ES-I3 (cell line): Measurements from ENCODE around the gene FALEC.

Experiments
- H3K36me3 ChIP-seq: 2 replicates; pipeline ENCODE4 v1.6.1; 2013; ENCODE audit warnings: mild to moderate bottlenecking, low read length, control low read depth, moderate library complexity; ENCODE audit not compliant: insufficient read depth
- H3K4me1 ChIP-seq: 2 replicates; pipeline ENCODE4 v1.6.1; 2013; ENCODE audit warnings: mild to moderate bottlenecking, control low read depth, low read length; ENCODE audit not compliant: insufficient read depth
- H3K9ac ChIP-seq: 2 replicates; pipeline ENCODE4 v1.6.1; 2013; ENCODE audit warnings: low read depth, mild to moderate bottlenecking, low read length, moderate library complexity
- H3K9me3 ChIP-seq: 2 replicates; pipeline ENCODE4 v1.6.1; 2013; ENCODE audit warnings: mild to moderate bottlenecking, low read length, moderate library complexity; ENCODE audit not compliant: control insufficient read depth, insufficient read depth

Gene FALEC

DNA sequence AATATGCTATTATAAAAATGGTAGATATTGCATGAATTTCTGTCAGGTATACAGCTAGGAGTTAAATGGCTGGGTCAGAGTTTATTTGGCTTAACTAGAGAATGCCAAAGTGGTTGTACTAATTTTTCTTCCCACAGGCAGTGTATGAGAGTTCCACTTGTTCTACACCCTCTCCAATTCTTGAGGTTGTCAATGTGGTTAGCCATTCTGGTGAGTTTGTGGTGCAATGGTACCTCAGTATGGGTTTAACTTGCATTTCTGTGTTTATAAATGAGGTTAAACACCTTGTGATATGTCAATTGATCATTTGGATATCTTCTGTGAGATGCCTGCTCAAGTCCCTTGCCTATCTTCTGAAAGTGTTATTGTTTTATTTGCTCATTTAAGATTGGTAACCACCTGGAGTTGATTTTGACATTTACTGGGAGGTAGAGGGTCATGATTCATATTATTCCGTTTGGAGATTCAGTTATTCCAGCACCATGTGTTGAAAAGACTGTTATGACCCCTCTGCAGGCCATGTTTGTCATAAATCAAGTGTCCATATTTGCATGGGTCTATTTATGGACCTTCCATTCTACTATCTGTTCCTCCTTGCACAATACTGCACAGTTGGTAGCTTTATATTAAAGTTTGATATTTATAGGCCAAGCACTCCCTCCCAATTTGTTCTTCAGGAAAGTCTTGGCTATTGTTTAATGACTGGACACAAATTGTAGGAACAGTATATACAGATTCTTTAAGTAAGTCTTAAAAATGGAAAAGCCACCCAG lies 5.8 kb downstream of the FALEC start:
- Histone ChIP-seq H3K9ac (no peak overlapping the region), H3K4me1 (no peaks in the 10 kb centered on the region), H3K36me3 (no peaks in the 10 kb centered on the region), H3K9me3 (no peaks in the 10 kb centered on the region)

- no peak overlapping the region for H3K9ac ChIP-seq
- no peaks in the 10 kb centered on the region for H3K9me3 ChIP-seq
- H3K4me1 ChIP-seq, result peaks cover 4% of the 10 kb centered on the region; the same call in 1 of the 2 replicates
- H3K36me3 ChIP-seq, result no peaks in the 10 kb centered on the region
Observed at GRCh38 chr1:150525348-150525747, 9.8 kb downstream of the FALEC start.

DNA sequence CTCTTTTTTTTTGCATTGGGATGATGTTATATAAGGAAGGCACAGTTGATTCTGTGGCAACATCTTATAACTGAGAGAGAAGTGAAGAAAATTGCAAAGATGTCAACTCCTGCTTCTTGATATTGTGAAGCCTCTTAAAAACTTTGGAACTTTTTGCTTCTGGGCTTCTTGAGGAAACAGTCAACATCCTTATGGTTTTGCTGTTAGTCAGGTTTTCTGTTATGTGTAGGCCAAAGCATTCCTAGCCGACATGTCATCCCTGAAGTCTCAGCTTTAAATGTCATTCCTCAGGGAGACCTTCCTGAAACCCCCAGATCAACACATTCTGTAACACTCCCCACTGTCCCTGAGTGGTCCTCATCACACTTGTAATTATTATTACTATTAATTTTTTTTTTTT lies 12.6 kb downstream of the FALEC start:
- Histone ChIP-seq H3K4me1 (peaks cover 12% of the 10 kb centered on the region; the same call in 1 of the 2 replicates), H3K36me3 (no peaks in the 10 kb centered on the region), H3K9ac (no peak overlapping the region), H3K9me3 (no peaks in the 10 kb centered on the region)

DNA sequence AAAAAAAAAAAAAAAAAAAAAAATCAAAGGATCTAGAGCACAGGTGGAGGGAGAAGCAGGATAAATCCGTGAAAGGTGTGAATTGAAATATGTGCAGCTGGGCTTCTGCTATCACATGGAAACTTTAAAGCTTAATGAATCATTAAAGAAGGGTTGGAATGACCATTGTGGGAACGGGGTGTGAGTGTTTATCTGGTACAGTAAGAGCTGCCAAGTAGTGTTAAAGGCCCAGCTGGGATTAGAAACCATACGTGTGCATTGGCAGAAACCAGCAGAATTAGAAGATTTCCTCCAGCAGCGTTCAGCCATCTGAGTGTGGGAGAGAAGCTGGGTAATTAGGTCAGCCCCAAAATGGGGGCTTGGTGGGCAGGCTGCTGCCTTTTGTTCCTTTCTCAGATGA lies 13.5 kb downstream of the FALEC start:
- no peak overlapping the region for H3K9ac ChIP-seq
- no peaks in the 10 kb centered on the region for H3K36me3 ChIP-seq
- H3K4me1 ChIP-seq, result peaks cover 12% of the 10 kb centered on the region; the same call in 1 of the 2 replicates
- no peaks in the 10 kb centered on the region for H3K9me3 ChIP-seq

- peaks cover 13% of the 10 kb centered on the region; the same call in 1 of the 2 replicates for H3K4me1 ChIP-seq
- H3K9ac ChIP-seq, result no peak overlapping the region
- H3K36me3 ChIP-seq, result no peaks in the 10 kb centered on the region
- H3K9me3 ChIP-seq, result no peaks in the 10 kb centered on the region
Observed at GRCh38 chr1:150530491-150531159, 15.1 kb downstream of the FALEC start.

DNA sequence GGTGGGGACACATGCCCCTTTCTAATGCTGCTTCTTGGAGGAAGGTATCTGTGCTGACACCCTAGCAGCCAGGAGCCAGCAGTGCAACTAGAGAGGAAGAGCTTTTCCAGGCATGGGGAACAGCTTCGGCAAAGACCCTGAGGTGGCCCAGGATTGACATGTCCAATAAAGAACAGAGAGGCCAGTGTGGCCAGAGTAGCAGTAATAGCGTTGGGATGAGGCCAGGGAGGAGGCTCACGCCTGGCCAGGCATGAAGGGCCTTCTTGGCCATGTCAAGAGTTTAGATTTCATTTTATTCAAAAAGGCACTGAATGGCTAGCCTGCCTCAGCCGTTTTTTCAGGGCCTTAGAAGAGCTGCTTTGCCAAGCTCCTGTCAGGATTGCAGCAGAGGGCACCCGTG lies 17.3 kb downstream of the FALEC start:
- Histone ChIP-seq H3K4me1 (peaks cover 29% of the 10 kb centered on the region; the same call in 1 of the 2 replicates), H3K36me3 (no peaks in the 10 kb centered on the region), H3K9me3 (no peaks in the 10 kb centered on the region), H3K9ac (no peak overlapping the region)

GRCh38 chr1:150534002-150534401 lies 18.4 kb downstream of the FALEC start:
- H3K9ac ChIP-seq, result no peak overlapping the region
- H3K4me1 ChIP-seq, result peaks cover 34% of the 10 kb centered on the region
- H3K9me3 ChIP-seq, result no peaks in the 10 kb centered on the region
- no peaks in the 10 kb centered on the region for H3K36me3 ChIP-seq

GRCh38 chr1:150535511-150536287 lies 20.1 kb downstream of the FALEC start:
- Histone ChIP-seq H3K9me3 (no peaks in the 10 kb centered on the region), H3K9ac (no peak overlapping the region), H3K36me3 (no peaks in the 10 kb centered on the region), H3K4me1 (peaks cover 35% of the 10 kb centered on the region)

- Histone ChIP-seq H3K9me3 (no peaks in the 10 kb centered on the region), H3K36me3 (no peaks in the 10 kb centered on the region), H3K4me1 (peaks cover 34% of the 10 kb centered on the region), H3K9ac (no peak overlapping the region)
Observed at GRCh38 chr1:150536836-150537731, 21.5 kb downstream of the FALEC start.

GRCh38 chr1:150537732-150538684 lies 22.5 kb downstream of the FALEC start:
- Histone ChIP-seq H3K9ac (peak overlapping the region; percentile 23; the same call in 1 of the 2 replicates), H3K9me3 (no peaks in the 10 kb centered on the region), H3K4me1 (peaks cover 27% of the 10 kb centered on the region), H3K36me3 (no peaks in the 10 kb centered on the region)

DNA sequence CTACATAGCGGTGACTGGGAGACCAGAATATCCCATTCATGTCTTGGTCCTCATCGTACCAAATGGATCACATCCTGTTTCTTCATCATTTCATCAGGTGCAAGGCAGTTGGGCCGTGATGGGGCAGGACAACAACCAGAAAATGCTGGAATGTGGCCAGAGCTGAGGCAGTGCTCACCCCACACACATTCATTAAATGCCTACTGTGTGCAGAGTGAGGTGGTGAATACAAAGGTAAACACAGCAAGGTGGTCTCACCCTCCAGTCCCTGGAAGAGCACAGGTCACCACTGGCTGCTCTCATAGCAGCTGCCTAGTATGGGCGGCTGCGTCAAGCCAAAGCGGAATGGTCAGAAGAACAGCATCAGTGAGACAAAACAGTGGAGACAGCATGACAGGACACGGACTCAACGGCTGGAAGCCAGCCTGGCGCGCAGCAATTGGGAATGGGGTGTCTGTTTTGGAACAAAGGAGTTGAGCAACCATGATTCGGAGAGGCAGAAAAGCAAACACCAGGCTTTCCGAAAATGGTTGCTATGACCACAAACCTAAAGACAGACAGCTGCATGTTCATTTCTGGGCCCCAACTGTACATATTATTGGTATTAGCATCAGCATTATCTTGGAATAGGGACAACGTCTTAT lies 28.1 kb downstream of the FALEC start:
- H3K9me3 ChIP-seq, result no peaks in the 10 kb centered on the region
- H3K36me3 ChIP-seq, result no peaks in the 10 kb centered on the region
- peaks cover 5% of the 10 kb centered on the region for H3K4me1 ChIP-seq
- no peak overlapping the region for H3K9ac ChIP-seq

DNA sequence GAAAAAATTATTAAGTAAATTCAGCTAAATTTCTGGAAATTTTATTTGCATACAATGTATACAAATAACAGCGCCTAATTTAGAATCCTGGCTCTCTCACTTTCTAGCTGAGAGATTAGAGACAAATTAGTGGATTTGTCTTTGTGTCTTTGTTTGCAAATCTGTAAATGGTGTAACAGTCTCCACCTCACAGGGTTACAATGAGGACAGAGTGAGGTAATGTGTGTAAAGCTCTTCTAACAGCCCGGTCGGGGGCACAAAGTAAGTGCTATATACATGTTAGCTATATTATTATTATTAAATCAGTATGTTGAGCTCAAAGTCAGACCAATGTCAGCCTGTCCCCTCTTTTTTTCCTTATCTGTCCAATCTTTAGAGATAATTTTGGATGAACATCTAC lies 28.7 kb downstream of the FALEC start:
- Histone ChIP-seq H3K36me3 (no peaks in the 10 kb centered on the region), H3K4me1 (no peaks in the 10 kb centered on the region), H3K9ac (no peak overlapping the region), H3K9me3 (no peaks in the 10 kb centered on the region)
